Upper lobe of left lung (tissue), 6 donors: ENCODE results near the gene METTL23. TPM values are rescaled to one million over a fixed set of nuclear protein-coding genes. Genes with fewer than 3 reads are reported as not detected.

Experiments used
- ATAC-seq, 2 donors: fragments of 200-7000 bp; cut with Tn5 transposase; one replicate each; pipeline ENCODE4 v1.9.1; 2022; ENCODE audit warnings: mild to moderate bottlenecking in 2 of 2, moderate library complexity in 2 of 2; ENCODE audit not compliant: low FRiP score in 2 of 2
- DNase-seq, 2 donors: peaks; one replicate each; pipeline ENCODE4 v3.0.0-alpha.2; 2019 to 2020
- H3K27ac ChIP-seq, 4 donors: fragments of 200-600 bp; sonication (generic); one replicate each; pipeline ENCODE4 v1.5.1; 2016 to 2019
- H3K27me3 ChIP-seq, 4 donors: fragments of 200-600 bp; sonication (generic); one replicate each; pipeline ENCODE4 v1.5.1; 2017 to 2019
- H3K36me3 ChIP-seq, 4 donors: fragments of 200-600 bp; sonication (generic); one replicate each; pipeline ENCODE4 v1.5.1; 2016 to 2019
- H3K4me1 ChIP-seq, 4 donors: fragments of 200-600 bp; sonication (generic); one replicate each; pipeline ENCODE4 v1.5.1; 2018 to 2019
- H3K4me3 ChIP-seq, 4 donors: fragments of 200-600 bp; sonication (generic); one replicate each; pipeline ENCODE4 v1.5.1; 2017 to 2019; ENCODE audit warnings: mild to moderate bottlenecking in 2 of 4, moderate library complexity in 1 of 4
- H3K9me3 ChIP-seq, 4 donors: fragments of 200-600 bp; sonication (generic); one replicate each; pipeline ENCODE4 v1.5.1; 2018 to 2019
- EP300 ChIP-seq, 4 donors: sonication (generic); formaldehyde crosslinking; IDR thresholded peaks; one replicate each; pipeline ENCODE4 v1.5.1; 2017; ENCODE audit warnings: antibody characterized with exemption in 4 of 4, control low read depth in 2 of 4
- POLR2A ChIP-seq, 4 donors: fragments of 450-650 bp; IDR thresholded peaks; one replicate each; pipeline ENCODE4 v1.5.1; 2016 to 2017; ENCODE audit warnings: antibody characterized with exemption in 4 of 4, mild to moderate bottlenecking in 2 of 4
- POLR2AphosphoS5 ChIP-seq, 2 donors: sonication (generic); formaldehyde crosslinking; IDR thresholded peaks; one replicate each; pipeline ENCODE4 v1.5.1; 2017; ENCODE audit warnings: antibody characterized with exemption in 2 of 2
- WGBS, 2 donors: methylation state at CpG; one replicate each; pipeline ENCODE4 v1.1.5; 2017 to 2018; 5-methylcytosine and 5-hydroxymethylcytosine counted together
- total RNA-seq, 6 donors: library from RNA; depleted of rRNA in 4 of 6; stranded (reverse); fragments of >200 nt in 4 of 6; gene quantifications; one replicate each; pipeline versions ENCODE4 v1.1.0 to v1.2.1, GENCODE V29; 2016 to 2021
- TF ChIP-seq, protein P1 (sequence below), 6 experiments: fragments of 450-650 bp in 4 of 6; fragments of 200-600 bp in 2 of 6; sonication (generic) in 2 of 6; IDR thresholded peaks; one replicate each; pipeline ENCODE4 v1.5.1; 2016 to 2019; ENCODE audit warnings: antibody characterized with exemption in 6 of 6
- donor health status: DM: no; HTN: no; CAD: no; lungs with moderate emphysema.
- donor health status: DM: no; HTN: yes; CAD: no; lungs with severe emphysema.

Gene METTL23
- total RNA-seq, 6 donors from 2014 or later = 13.6 to 38.9 (median 28.3) TPM

DNA sequence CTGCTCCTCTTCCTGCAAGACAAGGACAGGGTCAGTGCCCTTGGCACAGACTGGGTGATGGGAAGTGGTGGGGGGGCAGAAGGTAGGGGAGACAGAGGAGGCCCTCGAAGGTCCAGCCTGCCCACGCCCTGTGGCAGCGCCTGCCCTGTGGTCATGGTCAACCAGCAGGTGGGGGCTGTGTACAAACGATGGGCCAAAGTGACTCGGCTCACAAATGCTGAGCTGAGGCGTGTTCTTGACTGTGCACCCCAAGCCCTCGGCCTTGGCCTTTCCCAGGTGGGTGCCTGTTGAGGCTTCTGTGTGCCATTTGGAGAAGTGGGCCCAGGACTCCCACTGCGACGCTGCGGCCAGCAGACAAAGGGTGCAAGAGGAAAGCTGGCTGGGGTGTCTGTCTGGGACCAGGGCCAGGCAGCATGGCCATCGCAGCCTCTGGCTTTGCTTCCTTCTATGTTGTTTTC is 38.4 kb upstream of the METTL23 start:
- 72 to 87% methylated on average over 4 to 11 of the region's 11 CpGs for WGBS, 2 donors
- peaks cover 7 to 27% (median 16%) of the 10 kb centered on the region in 4 donors for H3K4me1 ChIP-seq
- TF ChIP-seq, protein P1, sequence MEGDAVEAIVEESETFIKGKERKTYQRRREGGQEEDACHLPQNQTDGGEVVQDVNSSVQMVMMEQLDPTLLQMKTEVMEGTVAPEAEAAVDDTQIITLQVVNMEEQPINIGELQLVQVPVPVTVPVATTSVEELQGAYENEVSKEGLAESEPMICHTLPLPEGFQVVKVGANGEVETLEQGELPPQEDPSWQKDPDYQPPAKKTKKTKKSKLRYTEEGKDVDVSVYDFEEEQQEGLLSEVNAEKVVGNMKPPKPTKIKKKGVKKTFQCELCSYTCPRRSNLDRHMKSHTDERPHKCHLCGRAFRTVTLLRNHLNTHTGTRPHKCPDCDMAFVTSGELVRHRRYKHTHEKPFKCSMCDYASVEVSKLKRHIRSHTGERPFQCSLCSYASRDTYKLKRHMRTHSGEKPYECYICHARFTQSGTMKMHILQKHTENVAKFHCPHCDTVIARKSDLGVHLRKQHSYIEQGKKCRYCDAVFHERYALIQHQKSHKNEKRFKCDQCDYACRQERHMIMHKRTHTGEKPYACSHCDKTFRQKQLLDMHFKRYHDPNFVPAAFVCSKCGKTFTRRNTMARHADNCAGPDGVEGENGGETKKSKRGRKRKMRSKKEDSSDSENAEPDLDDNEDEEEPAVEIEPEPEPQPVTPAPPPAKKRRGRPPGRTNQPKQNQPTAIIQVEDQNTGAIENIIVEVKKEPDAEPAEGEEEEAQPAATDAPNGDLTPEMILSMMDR (IDR thresholded peaks at IDR 0.05) = peak in 1 of 6 experiments; percentile 12
- TF ChIP-seq EP300 (IDR thresholded peaks at IDR 0.05) = no peak
- no peak overlapping the region for H3K4me3 ChIP-seq
- ATAC-seq (peak; percentile 19 to 52), DNase-seq (no peak)
- H3K27ac ChIP-seq = peak overlapping the region; percentile 50 to 82 (median 73)
- H3K27me3 ChIP-seq = no peaks in the 10 kb centered on the region
- H3K9me3 ChIP-seq = no peaks in the 10 kb centered on the region
- peaks cover 0 to 29% (median 4%) of the 10 kb centered on the region in 4 donors for H3K36me3 ChIP-seq

DNA sequence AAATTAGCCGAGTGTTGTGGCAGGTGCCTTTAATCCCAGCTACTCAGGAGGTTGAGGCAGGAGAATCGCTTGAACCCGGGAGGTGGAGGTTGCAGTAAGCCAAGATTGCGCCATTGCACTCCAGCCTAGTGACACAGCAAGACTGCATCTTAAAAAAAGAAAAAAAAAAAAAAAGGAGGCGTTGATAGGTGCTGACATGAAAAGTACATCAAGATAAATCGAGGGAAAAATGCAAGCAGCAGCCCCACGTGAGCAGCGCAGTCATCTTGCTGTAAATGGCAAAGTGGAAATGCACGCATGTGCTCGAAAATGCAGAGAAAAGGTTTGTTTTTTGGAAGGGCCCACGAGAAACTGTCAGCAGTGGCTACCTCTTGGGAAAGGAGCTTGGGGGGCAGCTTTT is 36.8 kb upstream of the METTL23 start:
- no peak for TF ChIP-seq POLR2AphosphoS5 (IDR thresholded peaks at IDR 0.05)
- Histone ChIP-seq H3K4me1 (peaks cover 7 to 27% (median 16%) of the 10 kb centered on the region in 4 donors), H3K36me3 (peaks cover 0 to 15% (median under 1%) of the 10 kb centered on the region in 4 donors), H3K9me3 (no peaks in the 10 kb centered on the region), H3K4me3 (no peak overlapping the region), H3K27ac (peak overlapping the region in 2 of 4 donors; percentile 50 to 82), H3K27me3 (no peaks in the 10 kb centered on the region)
- 82 to 88% methylated on average over 11 of the region's 11 CpGs for WGBS, 2 donors
- ATAC-seq (no peak), DNase-seq (no peak)

DNA sequence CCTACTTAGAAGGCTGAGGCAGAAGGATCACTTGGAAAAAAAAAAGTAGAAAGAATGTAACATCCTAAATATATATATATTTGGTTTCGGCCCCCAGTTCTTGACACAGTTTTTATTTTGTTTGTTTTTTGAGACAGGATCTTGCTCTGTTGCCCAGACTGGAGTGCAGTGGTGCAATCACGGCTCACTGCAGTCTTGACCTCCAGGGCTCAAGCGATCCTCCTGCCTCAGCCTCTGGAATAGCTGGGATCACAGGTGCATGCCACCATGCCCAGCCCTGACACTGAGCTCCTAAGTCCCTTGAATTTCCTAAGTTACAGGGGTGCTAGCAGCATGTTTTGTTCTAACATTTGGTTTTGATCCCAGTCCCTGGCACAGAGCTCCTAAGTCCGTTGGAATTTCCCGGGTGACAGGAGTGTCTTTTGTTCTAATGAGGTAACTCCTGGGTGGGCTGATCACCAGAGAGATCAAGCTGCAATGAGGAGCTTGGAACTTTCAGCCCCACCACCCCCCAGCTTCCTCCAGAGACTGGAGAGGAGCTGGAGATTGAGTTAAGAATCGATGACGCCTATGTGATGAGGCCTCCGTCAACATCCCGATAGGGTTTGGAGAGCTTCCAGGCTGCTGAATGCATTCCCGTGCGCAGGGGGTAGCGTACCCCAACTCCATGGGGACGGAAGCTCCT is 35.9 kb upstream of the METTL23 start:
- H3K4me1 ChIP-seq = peaks cover 10 to 36% (median 19%) of the 10 kb centered on the region in 4 donors
- no peaks in the 10 kb centered on the region for H3K27me3 ChIP-seq
- no peak overlapping the region for H3K27ac ChIP-seq
- H3K9me3 ChIP-seq = no peaks in the 10 kb centered on the region
- ATAC-seq (no peak), DNase-seq (no peak)
- 80 to 86% methylated on average over 9 to 13 of the region's 13 CpGs for WGBS, 2 donors
- no peak overlapping the region for H3K4me3 ChIP-seq
- TF ChIP-seq, protein P1 (IDR thresholded peaks at IDR 0.05) = no peak
- TF ChIP-seq EP300 (IDR thresholded peaks at IDR 0.05) (no peak), POLR2A (IDR thresholded peaks at IDR 0.05) (no peak)
- H3K36me3 ChIP-seq = peaks cover 0 to 7% (median 0%) of the 10 kb centered on the region in 4 donors

DNA sequence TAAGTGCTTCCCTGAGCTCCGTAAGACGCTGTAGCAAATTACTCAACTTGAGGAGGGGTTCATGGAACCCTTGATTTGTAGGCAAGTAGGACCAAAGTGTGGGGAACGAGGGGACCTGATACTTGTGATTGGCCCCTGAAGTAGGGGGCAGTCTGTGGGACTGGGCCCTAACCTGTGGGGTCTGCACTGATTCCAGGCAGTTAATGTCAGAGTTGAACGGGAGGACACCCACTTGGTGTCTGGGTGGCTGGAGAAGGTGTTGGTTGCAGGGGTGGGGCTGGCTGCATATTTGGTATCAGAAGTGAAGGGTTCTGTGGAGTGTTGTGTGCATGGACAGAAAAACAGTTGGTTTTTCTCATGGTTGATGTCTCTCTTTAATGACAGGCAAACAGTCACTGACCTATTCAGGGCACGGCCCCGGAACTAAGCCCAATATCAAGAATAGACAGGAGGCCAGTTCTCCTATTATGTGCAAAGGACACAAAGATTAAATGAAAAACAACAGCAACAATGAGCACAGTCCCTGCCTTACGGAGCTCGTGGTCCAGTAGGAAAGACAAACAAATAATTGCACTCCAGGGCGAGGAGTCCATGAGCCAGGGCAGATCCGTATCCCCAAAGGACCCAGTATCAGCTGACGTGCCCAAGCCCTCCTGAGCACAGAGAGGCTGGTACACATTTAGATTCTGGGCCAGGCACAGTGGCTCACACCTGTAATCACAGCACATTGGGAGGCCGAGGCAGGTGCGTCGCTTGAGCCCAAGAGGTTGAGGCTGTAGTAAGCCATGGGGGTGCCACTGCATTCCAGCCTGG is 35.1 kb upstream of the METTL23 start:
- no peak for TF ChIP-seq POLR2A (IDR thresholded peaks at IDR 0.05)
- TF ChIP-seq, protein P1 (IDR thresholded peaks at IDR 0.05) = no peak
- no peak for TF ChIP-seq POLR2AphosphoS5 (IDR thresholded peaks at IDR 0.05)
- no peak for TF ChIP-seq EP300 (IDR thresholded peaks at IDR 0.05)
- Histone ChIP-seq H3K4me3 (no peak overlapping the region), H3K27me3 (no peaks in the 10 kb centered on the region), H3K27ac (no peak overlapping the region), H3K36me3 (peaks cover 0 to 6% (median 0%) of the 10 kb centered on the region in 4 donors), H3K4me1 (peaks cover 14 to 41% (median 28%) of the 10 kb centered on the region in 4 donors), H3K9me3 (no peaks in the 10 kb centered on the region)
- 87 to 92% methylated on average over 12 to 14 of the region's 14 CpGs for WGBS, 2 donors
- DNase-seq (no peak), ATAC-seq (no peak)

DNA sequence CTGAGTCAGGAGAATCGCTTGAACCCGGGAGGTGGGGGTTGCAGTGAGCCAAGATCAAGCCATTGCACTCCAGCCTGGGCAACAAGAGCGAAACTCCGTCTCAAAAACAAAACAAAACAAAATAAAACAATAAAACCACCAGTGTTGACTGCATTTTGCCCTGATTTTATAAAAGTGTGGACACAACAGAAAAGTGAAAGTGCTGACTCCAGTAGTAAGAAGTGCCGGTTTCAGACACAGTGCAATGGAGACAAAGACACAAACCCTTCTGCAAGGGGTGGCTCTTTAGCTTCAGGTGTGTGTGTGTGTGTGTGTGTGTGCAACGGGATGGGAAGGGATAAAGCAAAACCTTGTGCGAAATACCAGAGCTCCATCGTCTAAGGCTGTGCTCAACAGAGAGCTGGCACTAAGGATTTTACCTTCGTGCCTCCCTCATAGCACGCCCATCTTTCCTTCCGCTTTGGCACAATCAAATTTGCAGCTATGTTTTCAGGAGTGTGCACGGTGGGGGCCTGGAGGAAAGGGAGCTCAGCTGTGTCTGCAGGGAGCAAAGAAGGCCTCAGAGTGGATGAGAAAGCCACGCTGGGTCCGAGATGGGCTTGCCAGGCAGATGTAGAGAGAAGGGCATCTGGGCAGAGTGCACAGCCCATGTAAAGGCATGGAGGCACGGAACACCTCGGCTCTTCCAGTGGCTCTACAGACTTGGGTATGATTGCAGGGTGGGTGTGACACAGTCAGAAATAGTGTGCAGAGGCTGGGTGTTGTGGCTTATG is 31.4 kb upstream of the METTL23 start:
- Histone ChIP-seq H3K4me3 (no peak overlapping the region), H3K27me3 (no peaks in the 10 kb centered on the region), H3K36me3 (no peaks in the 10 kb centered on the region), H3K9me3 (no peaks in the 10 kb centered on the region), H3K27ac (peak overlapping the region in 2 of 4 donors; percentile 86 to 88), H3K4me1 (peaks cover 33 to 50% (median 41%) of the 10 kb centered on the region in 4 donors)
- TF ChIP-seq POLR2A (IDR thresholded peaks at IDR 0.05) (no peak), EP300 (IDR thresholded peaks at IDR 0.05) (no peak), POLR2AphosphoS5 (IDR thresholded peaks at IDR 0.05) (no peak)
- TF ChIP-seq, protein P1 (IDR thresholded peaks at IDR 0.05) = no peak
- DNase-seq (no peak), ATAC-seq (no peak)
- WGBS, 2 donors = 72 to 81% methylated on average over 16 of the region's 16 CpGs
